Neural progenitor cell (in vitro differentiated cells): ENCODE data around the gene HGD. TPM values are rescaled to one million over a fixed set of nuclear protein-coding genes. Genes with fewer than 3 reads are reported as not detected.
A peak's percentile ranks its signal among the peaks of the same experiment; 100 is the strongest.
"Not testable (repeated sequence)": the region's sequence is repeated elsewhere in the genome, so short reads cannot be mapped to it uniquely, and the experiment has no call there.

Experiments used
- DNase-seq: peaks from one replicate; pipeline ENCODE4 v3.0.0-alpha.2; 2016; ENCODE audit warnings: low spot score
- H2AFZ ChIP-seq: fragments of 200-600 bp; sonication (generic); replicated peaks from 2 replicates; pipeline ENCODE4 v1.6.1; 2016; ENCODE audit warnings: antibody characterized with exemption
- H3F3A ChIP-seq: fragments of 200-600 bp; sonication (generic); 2 replicates; pipeline ENCODE4 v1.6.1; 2016; ENCODE audit warnings: antibody characterized with exemption, low read depth
- H3K27ac ChIP-seq: fragments of 200-600 bp; sonication (generic); 2 replicates; pipeline ENCODE4 v1.5.1; 2016; ENCODE audit warnings: mild to moderate bottlenecking
- H3K27me3 ChIP-seq: fragments of 200-600 bp; sonication (generic); 2 replicates; pipeline ENCODE4 v1.6.1; 2016; ENCODE audit warnings: mild to moderate bottlenecking, moderate library complexity
- H3K36me3 ChIP-seq: fragments of 200-600 bp; sonication (generic); 2 replicates; pipeline ENCODE4 v1.5.1; 2016
- H3K4me1 ChIP-seq: fragments of 200-600 bp; sonication (generic); 2 replicates; pipeline ENCODE4 v1.6.1; 2016; ENCODE audit warnings: mixed run types
- H3K4me2 ChIP-seq: fragments of 200-600 bp; sonication (generic); 2 replicates; pipeline ENCODE4 v1.6.1; 2016
- H3K4me3 ChIP-seq: fragments of 200-600 bp; sonication (generic); 2 replicates; pipeline ENCODE4 v1.5.1; 2016
- H3K79me2 ChIP-seq: fragments of 200-600 bp; sonication (generic); 2 replicates; pipeline ENCODE4 v1.6.1; 2016; ENCODE audit warnings: low read depth
- H3K9ac ChIP-seq: fragments of 200-600 bp; sonication (generic); 2 replicates; pipeline ENCODE4 v1.6.1; 2016
- H3K9me3 ChIP-seq: fragments of 200-600 bp; sonication (generic); 2 replicates; pipeline ENCODE4 v1.5.1; 2016; ENCODE audit warnings: low read depth
- H4K20me1 ChIP-seq: fragments of 200-600 bp; sonication (generic); 2 replicates; pipeline ENCODE4 v1.6.1; 2016; ENCODE audit warnings: low read depth
- H3K27ac Mint-ChIP-seq: 3 replicates; pipeline ENCODE4 v1.8.0; 2021; ENCODE audit warnings: mixed read lengths
- H3K27me3 Mint-ChIP-seq: 2 replicates; pipeline ENCODE4 v1.8.0; 2022; ENCODE audit warnings: low read depth, mild to moderate bottlenecking, inconsistent platforms, moderate library complexity, mixed read lengths; ENCODE audit not compliant: insufficient read depth
- H3K36me3 Mint-ChIP-seq: 3 replicates; pipeline ENCODE4 v1.8.0; 2021; ENCODE audit warnings: mixed read lengths
- H3K4me1 Mint-ChIP-seq: 3 replicates; pipeline ENCODE4 v1.8.0; 2021; ENCODE audit warnings: mixed read lengths
- H3K4me3 Mint-ChIP-seq: 3 replicates; pipeline ENCODE4 v1.8.0; 2021; ENCODE audit warnings: mild to moderate bottlenecking, moderate library complexity, mixed read lengths
- H3K9me3 Mint-ChIP-seq: 3 replicates; pipeline ENCODE4 v1.8.0; 2020; ENCODE audit warnings: mixed read lengths
- CTCF ChIP-seq: fragments of 200-600 bp; sonication (generic); IDR thresholded peaks from 2 replicates; pipeline ENCODE4 v1.5.1; 2017; ENCODE audit warnings: antibody characterized with exemption, mild to moderate bottlenecking
- EZH2 ChIP-seq: fragments of 200-600 bp; sonication (generic); IDR thresholded peaks from 2 replicates; pipeline ENCODE4 v1.6.1; 2017; ENCODE audit warnings: antibody characterized with exemption, mild to moderate bottlenecking, moderate library complexity
- EZH2phosphoT487 ChIP-seq: fragments of 200-600 bp; sonication (generic); IDR thresholded peaks from 2 replicates; pipeline ENCODE4 v1.6.1; 2017; ENCODE audit warnings: antibody characterized with exemption
- total RNA-seq: library from RNA; depleted of rRNA; stranded (reverse); fragments of >200 nt; gene quantifications from 2 replicates; pipeline ENCODE4 v1.2.3, GENCODE V29; 2015; ENCODE audit warnings: low replicate concordance

Gene HGD
- total RNA-seq, 1 donor from 2014 or later = not detected

- H3K4me3 ChIP-seq = no peak overlapping the region
- no peak overlapping the region for H2AFZ ChIP-seq
- no peak for DNase-seq
- peaks cover 37% of the 10 kb centered on the region for H3K4me1 ChIP-seq
- Mint-ChIP-seq H3K36me3 (no peaks in the 10 kb centered on the region), H3K27me3 (peaks cover 7% of the 10 kb centered on the region), H3K27ac (peak overlapping the region; percentile 91), H3K4me1 (peaks cover 58% of the 10 kb centered on the region), H3K4me3 (no peak overlapping the region), H3K9me3 (no peaks in the 10 kb centered on the region)
- H3K79me2 ChIP-seq = no peaks in the 10 kb centered on the region
- H4K20me1 ChIP-seq = no peaks in the 10 kb centered on the region
- H3K27me3 ChIP-seq = no peaks in the 10 kb centered on the region
- TF ChIP-seq EZH2 = no peak
- H3K9ac ChIP-seq = no peak overlapping the region
- H3K9me3 ChIP-seq = no peaks in the 10 kb centered on the region
- H3K36me3 ChIP-seq = no peaks in the 10 kb centered on the region
- H3F3A ChIP-seq = peaks cover 15% of the 10 kb centered on the region
- H3K27ac ChIP-seq = no peak overlapping the region
- no peak overlapping the region for H3K4me2 ChIP-seq
Measured at GRCh38 chr3:120681018-120681417, 1.0 kb downstream of the HGD start.

- no peaks in the 10 kb centered on the region for H3K36me3 ChIP-seq
- Mint-ChIP-seq H3K4me1 (peaks cover 61% of the 10 kb centered on the region), H3K27me3 (peaks cover 7% of the 10 kb centered on the region)
Measured at GRCh38 chr3:120680193-120680894, 1.7 kb downstream of the HGD start.

GRCh38 chr3:120678984-120679383 lies 3.1 kb downstream of the HGD start:
- H3K27ac ChIP-seq = no peak overlapping the region
- no peak for TF ChIP-seq EZH2
- no peak for TF ChIP-seq CTCF
- no peak for TF ChIP-seq EZH2phosphoT487
- H3K36me3 ChIP-seq = no peaks in the 10 kb centered on the region
- no peaks in the 10 kb centered on the region for H3K9me3 ChIP-seq
- Mint-ChIP-seq H3K27me3 (peaks cover 7% of the 10 kb centered on the region), H3K9me3 (no peaks in the 10 kb centered on the region), H3K4me3 (no peak overlapping the region), H3K4me1 (peaks cover 68% of the 10 kb centered on the region), H3K36me3 (no peaks in the 10 kb centered on the region), H3K27ac (peak overlapping the region; percentile 79)
- H3K4me3 ChIP-seq = no peak overlapping the region
- H3K4me1 ChIP-seq = peaks cover 37% of the 10 kb centered on the region
- H3K4me2 ChIP-seq = peak overlapping the region; percentile 25
- H3K9ac ChIP-seq = no peak overlapping the region
- no peaks in the 10 kb centered on the region for H3K79me2 ChIP-seq
- no peak for DNase-seq
- peaks cover 15% of the 10 kb centered on the region for H3F3A ChIP-seq
- no peak overlapping the region for H2AFZ ChIP-seq
- H4K20me1 ChIP-seq = no peaks in the 10 kb centered on the region
- no peaks in the 10 kb centered on the region for H3K27me3 ChIP-seq

More at GRCh38 chr3:120680193-120680894, 1.7 kb downstream of the HGD start:
- peak overlapping the region; percentile 91 for H3K27ac Mint-ChIP-seq
- peaks cover 15% of the 10 kb centered on the region for H3F3A ChIP-seq
- no peak overlapping the region for H2AFZ ChIP-seq
- H3K4me3 Mint-ChIP-seq = peak overlapping the region; percentile 45
- H4K20me1 ChIP-seq = no peaks in the 10 kb centered on the region
- no peak for DNase-seq
- H3K9me3 ChIP-seq = no peaks in the 10 kb centered on the region
- TF ChIP-seq EZH2phosphoT487 (no peak), EZH2 (no peak), CTCF (no peak)
- H3K4me2 ChIP-seq = no peak overlapping the region
- no peaks in the 10 kb centered on the region for H3K9me3 Mint-ChIP-seq
- no peaks in the 10 kb centered on the region for H3K27me3 ChIP-seq
- H3K27ac ChIP-seq = no peak overlapping the region
- no peak overlapping the region for H3K4me3 ChIP-seq
- H3K9ac ChIP-seq = no peak overlapping the region
- no peaks in the 10 kb centered on the region for H3K79me2 ChIP-seq
- H3K4me1 ChIP-seq = peaks cover 37% of the 10 kb centered on the region
- H3K36me3 Mint-ChIP-seq = no peaks in the 10 kb centered on the region

GRCh38 chr3:120678331-120678947 lies 3.6 kb downstream of the HGD start:
- TF ChIP-seq CTCF (no peak), EZH2phosphoT487 (no peak), EZH2 (no peak)
- H3K27ac ChIP-seq = no peak overlapping the region
- Mint-ChIP-seq H3K27ac (peak overlapping the region; percentile 99), H3K27me3 (peaks cover 7% of the 10 kb centered on the region), H3K36me3 (no peaks in the 10 kb centered on the region), H3K4me3 (peak overlapping the region; percentile 70), H3K4me1 (peaks cover 71% of the 10 kb centered on the region), H3K9me3 (no peaks in the 10 kb centered on the region)
- peak overlapping the region; percentile 25 for H3K4me2 ChIP-seq
- DNase-seq = peak; percentile 56
- no peaks in the 10 kb centered on the region for H3K27me3 ChIP-seq
- no peaks in the 10 kb centered on the region for H3K9me3 ChIP-seq
- no peak overlapping the region for H3K9ac ChIP-seq
- no peak overlapping the region for H3K4me3 ChIP-seq
- peaks cover 15% of the 10 kb centered on the region for H3F3A ChIP-seq
- H4K20me1 ChIP-seq = no peaks in the 10 kb centered on the region
- H3K79me2 ChIP-seq = no peaks in the 10 kb centered on the region
- H3K36me3 ChIP-seq = no peaks in the 10 kb centered on the region
- peaks cover 37% of the 10 kb centered on the region for H3K4me1 ChIP-seq
- H2AFZ ChIP-seq = peak overlapping the region; percentile 84

- Histone ChIP-seq H3K4me1 (peaks cover 34% of the 10 kb centered on the region), H3F3A (peaks cover 15% of the 10 kb centered on the region)
- DNase-seq, H3K9ac ChIP-seq, H4K20me1 ChIP-seq, H3K79me2 ChIP-seq, H3K36me3 Mint-ChIP-seq, H3K9me3 Mint-ChIP-seq, H3K27ac ChIP-seq, H3K9me3 ChIP-seq, H3K4me2 ChIP-seq, H3K27me3 ChIP-seq, H3K4me3 Mint-ChIP-seq, H3K27ac Mint-ChIP-seq, H2AFZ ChIP-seq, H3K36me3 ChIP-seq, H3K27me3 Mint-ChIP-seq, H3K4me3 ChIP-seq: not testable (repeated sequence)
- H3K4me1 Mint-ChIP-seq = peaks cover 69% of the 10 kb centered on the region
Measured at GRCh38 chr3:120677193-120677592, 4.8 kb downstream of the HGD start.
